ENCODE measurements around the gene SH3BGRL2. TPM values are rescaled to one million over a fixed set of nuclear protein-coding genes. Genes with fewer than 3 reads are reported as not detected.
"Not testable (repeated sequence)": the region's sequence is repeated elsewhere in the genome, so short reads cannot be mapped to it uniquely, and the experiment has no call there.

SH3BGRL2 gene
- total RNA-seq, 4 donors from 2014 or later = 34.2 to 102 (median 56.6) TPM

DNA sequence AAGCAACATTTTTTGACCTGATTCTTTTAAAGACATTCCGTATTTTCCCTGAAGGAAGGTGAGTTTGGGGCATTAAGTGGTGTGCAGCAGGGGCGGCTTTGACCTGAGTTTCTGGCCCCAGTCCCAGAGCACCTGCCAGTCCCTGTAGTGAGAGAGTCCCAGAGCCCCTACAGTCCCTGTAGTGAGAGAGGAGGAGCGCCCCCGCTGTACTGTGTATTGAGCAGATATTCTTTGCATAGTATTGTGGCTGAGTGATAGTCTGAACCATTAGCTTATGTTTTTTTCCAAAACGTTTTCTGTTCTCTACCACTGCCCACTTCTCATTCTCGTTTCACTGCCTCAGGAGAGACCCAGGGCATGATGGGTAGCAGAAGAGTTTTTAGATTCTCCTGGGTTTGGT is 17.2 kb upstream of the SH3BGRL2 start:
- no peaks in the 10 kb centered on the region for H3K36me3 ChIP-seq
- intact Hi-C loops (cut with DNase I) = no loop called here
- DNase-seq = no peak
- TF ChIP-seq POLR2A (IDR thresholded peaks at IDR 0.05) = no peak
- TF ChIP-seq, protein P1, sequence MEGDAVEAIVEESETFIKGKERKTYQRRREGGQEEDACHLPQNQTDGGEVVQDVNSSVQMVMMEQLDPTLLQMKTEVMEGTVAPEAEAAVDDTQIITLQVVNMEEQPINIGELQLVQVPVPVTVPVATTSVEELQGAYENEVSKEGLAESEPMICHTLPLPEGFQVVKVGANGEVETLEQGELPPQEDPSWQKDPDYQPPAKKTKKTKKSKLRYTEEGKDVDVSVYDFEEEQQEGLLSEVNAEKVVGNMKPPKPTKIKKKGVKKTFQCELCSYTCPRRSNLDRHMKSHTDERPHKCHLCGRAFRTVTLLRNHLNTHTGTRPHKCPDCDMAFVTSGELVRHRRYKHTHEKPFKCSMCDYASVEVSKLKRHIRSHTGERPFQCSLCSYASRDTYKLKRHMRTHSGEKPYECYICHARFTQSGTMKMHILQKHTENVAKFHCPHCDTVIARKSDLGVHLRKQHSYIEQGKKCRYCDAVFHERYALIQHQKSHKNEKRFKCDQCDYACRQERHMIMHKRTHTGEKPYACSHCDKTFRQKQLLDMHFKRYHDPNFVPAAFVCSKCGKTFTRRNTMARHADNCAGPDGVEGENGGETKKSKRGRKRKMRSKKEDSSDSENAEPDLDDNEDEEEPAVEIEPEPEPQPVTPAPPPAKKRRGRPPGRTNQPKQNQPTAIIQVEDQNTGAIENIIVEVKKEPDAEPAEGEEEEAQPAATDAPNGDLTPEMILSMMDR (IDR thresholded peaks at IDR 0.05) = no peak
- H3K9me3 ChIP-seq = no peaks in the 10 kb centered on the region
- WGBS, 2 donors = 73 to 88% methylated on average over 4 to 5 of the region's 6 CpGs
- no peak overlapping the region for H3K4me3 ChIP-seq
- no peaks in the 10 kb centered on the region for H3K27me3 ChIP-seq
- peaks cover 0 to 39% (median 0%) of the 10 kb centered on the region in 3 donors for H3K4me1 ChIP-seq
- no peak overlapping the region for H3K27ac ChIP-seq

DNA sequence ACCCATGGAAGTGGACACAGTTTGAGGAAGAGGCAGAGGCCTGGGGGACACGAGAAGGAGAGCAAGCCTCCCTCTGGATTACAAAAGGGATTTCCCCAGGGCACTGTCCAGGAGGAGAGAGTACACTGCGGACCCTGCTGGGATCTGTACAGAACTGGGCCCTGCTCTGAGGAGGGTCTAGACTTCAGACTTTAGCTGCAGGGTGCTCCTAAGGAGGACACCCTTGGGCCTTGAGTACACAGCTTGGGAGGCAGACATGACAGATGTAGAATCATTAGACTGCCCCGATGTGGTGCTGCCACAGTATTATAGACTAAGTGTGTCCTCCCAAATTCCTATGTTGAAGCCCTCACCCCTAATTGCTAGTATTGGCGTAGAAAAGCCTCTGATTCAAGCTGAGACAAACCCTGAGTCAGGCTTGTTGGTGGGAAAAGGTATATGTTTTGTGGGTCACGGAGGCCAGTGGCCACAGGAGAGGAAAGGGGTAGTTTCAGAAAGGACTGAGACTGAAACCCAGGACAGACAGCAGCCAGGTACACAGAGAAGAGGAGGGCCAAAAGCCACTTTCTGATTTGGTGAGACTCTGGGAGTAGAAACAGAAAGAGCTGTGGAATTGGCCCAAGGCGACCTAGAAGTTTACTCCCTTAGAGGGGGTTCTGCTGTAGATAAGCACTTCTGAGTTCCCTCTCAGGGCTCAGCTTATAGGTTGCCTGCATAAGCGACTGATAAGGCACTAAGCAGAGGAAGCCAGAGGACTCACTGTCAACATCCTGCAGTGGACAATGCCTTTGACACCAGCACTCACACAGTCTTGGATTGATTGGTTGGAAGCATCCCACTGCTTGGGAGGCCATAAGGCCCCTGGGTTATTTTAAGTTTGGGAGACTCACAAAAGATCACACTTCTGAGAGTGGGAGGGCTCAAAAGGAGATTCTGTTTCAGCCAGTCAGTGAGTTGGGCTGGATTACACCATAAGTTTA is 16.5 kb upstream of the SH3BGRL2 start:
- TF ChIP-seq POLR2A (IDR thresholded peaks at IDR 0.05) = no peak
- TF ChIP-seq, protein P1 (IDR thresholded peaks at IDR 0.05) = no peak

DNA sequence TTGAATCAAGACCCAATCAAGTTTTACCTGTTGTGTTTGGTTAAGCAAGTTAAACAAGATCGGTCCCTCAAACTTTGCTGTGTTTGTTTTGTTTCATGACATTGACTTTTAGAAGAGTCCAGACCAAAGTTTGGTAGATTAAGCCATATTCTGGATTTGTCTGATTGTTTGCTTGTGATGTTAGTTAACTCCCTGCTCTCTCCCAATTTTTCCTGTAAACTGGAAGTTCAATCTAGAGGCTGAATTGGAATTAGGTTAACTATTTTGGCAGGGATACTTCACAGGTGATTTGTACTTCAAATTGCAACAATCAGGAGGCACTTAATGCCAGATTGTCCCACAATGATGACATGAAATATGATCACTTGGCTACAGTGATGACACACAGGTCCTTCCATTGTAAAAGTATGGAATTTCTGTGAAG is 13.6 kb upstream of the SH3BGRL2 start:
- DNase-seq = no peak
- Histone ChIP-seq H3K4me1 (peaks cover 0 to 19% (median 0%) of the 10 kb centered on the region in 3 donors), H3K36me3 (no peaks in the 10 kb centered on the region), H3K27ac (peak overlapping the region in 2 of 4 donors; percentile 30 to 47), H3K4me3 (no peak overlapping the region), H3K9me3 (no peaks in the 10 kb centered on the region), H3K27me3 (no peaks in the 10 kb centered on the region)
- 33 to 36% methylated on average over 1 of the region's 1 CpG for WGBS, 2 donors
- intact Hi-C loops (cut with DNase I) = no loop called here
- no peak for TF ChIP-seq POLR2A (IDR thresholded peaks at IDR 0.05)
- TF ChIP-seq, protein P1 (IDR thresholded peaks at IDR 0.05) = no peak

More for the DNA sequence above, 16.5 kb upstream of the SH3BGRL2 start:
- 71 to 92% methylated on average over 5 to 7 of the region's 7 CpGs for WGBS, 2 donors
- intact Hi-C loops (cut with DNase I) = no loop called here
- no peak for DNase-seq
- Histone ChIP-seq H3K36me3 (no peaks in the 10 kb centered on the region), H3K9me3 (no peaks in the 10 kb centered on the region), H3K4me1 (peaks cover 0 to 32% (median 0%) of the 10 kb centered on the region in 3 donors), H3K4me3 (no peak overlapping the region), H3K27me3 (no peaks in the 10 kb centered on the region), H3K27ac (no peak overlapping the region)

DNA sequence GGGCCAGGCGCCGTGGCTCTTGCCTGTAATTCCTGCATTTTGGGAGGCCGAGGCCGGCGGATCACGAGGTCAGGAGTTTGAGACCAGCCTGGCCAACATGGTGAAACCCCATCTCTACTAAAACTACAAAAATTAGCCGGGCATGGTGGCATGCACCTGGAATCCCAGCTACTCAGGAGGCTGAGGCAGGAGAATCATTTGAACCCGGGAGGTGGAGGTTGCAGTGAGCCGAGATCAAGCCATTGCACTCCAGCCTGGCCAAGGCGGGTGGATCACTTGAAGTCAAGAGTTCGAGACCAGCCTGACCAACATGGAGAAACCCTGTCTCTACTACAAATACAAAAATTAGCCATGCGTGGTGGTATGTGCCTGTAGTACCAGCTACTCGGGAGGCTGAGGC is 12.7 kb upstream of the SH3BGRL2 start:
- DNase-seq; H3K27me3 ChIP-seq; H3K4me3 ChIP-seq; intact Hi-C loops (cut with DNase I); H3K36me3 ChIP-seq; H3K9me3 ChIP-seq: not testable (repeated sequence)
- Histone ChIP-seq H3K4me1 (peaks cover 0 to 19% (median 0%) of the 10 kb centered on the region in 3 donors), H3K27ac (peak overlapping the region in 1 of 4 donors; percentile 47)
- WGBS, 2 donors = 80 to 81% methylated on average over 3 to 6 of the region's 13 CpGs

DNA sequence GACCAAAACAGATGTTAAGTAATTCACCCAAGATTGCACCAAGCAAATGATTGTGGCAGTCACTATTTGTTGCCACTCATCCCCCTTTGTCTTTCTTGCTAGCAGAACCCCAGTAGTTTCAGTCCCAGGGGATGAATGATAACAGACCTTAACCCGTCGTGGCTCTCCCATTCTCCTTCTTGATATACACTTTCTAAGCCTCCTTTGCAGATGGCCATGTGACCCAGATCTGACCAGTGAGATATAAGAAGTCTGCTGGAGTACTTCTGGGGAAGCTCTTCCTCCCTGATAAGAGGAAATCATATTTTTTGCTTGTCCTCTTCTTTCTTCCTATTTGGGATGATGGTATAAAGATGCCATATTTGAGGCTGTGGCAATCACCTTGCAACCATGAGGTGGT is 9.6 kb upstream of the SH3BGRL2 start:
- WGBS, 2 donors = 73 to 92% methylated on average over 2 of the region's 2 CpGs
- Histone ChIP-seq H3K27ac (no peak overlapping the region), H3K4me1 (peaks cover 0 to 17% (median 0%) of the 10 kb centered on the region in 3 donors), H3K9me3 (no peaks in the 10 kb centered on the region), H3K36me3 (no peaks in the 10 kb centered on the region), H3K27me3 (no peaks in the 10 kb centered on the region), H3K4me3 (no peak overlapping the region)
- intact Hi-C loops (cut with DNase I) = no loop called here
- TF ChIP-seq, protein P1 (IDR thresholded peaks at IDR 0.05) = no peak
- TF ChIP-seq POLR2A (IDR thresholded peaks at IDR 0.05) = no peak
- no peak for DNase-seq
